Astrocyte of the cerebellum (primary cell): ENCODE data around the gene ZNF526.
"Not testable (repeated sequence)": the region's sequence is repeated elsewhere in the genome, so short reads cannot be mapped to it uniquely, and the experiment has no call there.

Experiments
- DNase-seq: peaks from one replicate; pipeline ENCODE4 v3.0.0-alpha.2; 2011; ENCODE audit warnings: low read depth
- H3K4me3 ChIP-seq: 2 replicates; pipeline ENCODE4 v1.5.1; 2011; ENCODE audit warnings: mild to moderate bottlenecking, low read depth, low read length, moderate library complexity
- in situ Hi-C: cut with HindIII; loops from 2 replicates; pipeline ENCODE4 v1.10.0; 2017; ENCODE audit warnings: low sequenced_read_pairs
- TF ChIP-seq, protein P1 (sequence below): IDR thresholded peaks from 2 replicates; pipeline ENCODE4 v1.5.1; 2012; ENCODE audit warnings: low read length, low read depth, moderate library complexity, mild to moderate bottlenecking; ENCODE audit errors: missing control alignments

The ZNF526 gene

DNA sequence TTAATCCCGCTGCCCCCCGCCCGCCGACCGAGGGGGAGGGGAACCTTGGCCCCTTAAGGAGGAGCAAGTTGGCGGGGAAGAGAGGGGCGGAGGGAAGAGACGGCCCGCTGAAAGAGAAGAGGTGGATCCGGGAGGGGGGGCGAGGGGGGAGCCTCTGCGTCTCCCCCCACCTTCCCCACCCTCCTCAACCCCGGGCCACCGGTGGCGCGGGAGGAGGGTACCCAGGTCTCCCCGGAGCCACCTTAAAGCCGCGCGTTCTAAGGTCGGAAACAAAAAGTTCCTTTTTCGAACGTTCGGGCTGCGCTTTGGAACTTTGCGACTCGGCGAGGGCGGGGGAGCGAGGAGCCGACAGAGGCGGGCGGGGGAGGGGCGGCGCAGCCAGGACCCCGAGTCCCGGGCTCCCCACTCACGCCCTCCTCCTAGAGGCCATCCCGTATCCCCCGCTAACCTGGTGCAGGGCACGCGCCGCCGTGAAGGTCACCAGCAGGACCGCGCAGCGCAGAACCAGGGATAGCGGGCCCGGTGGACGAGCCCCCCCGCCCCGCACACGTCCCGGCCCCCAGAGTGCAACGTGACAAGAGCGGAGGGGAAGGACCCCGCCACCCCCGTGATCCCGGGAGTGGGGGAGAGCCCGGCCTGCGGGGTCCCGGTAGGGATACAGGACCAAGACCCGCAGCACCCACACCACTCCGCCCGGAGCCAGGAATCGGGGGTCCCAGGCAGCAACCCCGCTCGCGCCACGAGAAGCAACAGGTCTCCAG, 34.2 kb downstream of the ZNF526 start:
- in situ Hi-C loops, result no loop called here
- DNase-seq, result no peak
- H3K4me3 ChIP-seq, result peak overlapping the region; percentile 98
- TF ChIP-seq, protein P1, sequence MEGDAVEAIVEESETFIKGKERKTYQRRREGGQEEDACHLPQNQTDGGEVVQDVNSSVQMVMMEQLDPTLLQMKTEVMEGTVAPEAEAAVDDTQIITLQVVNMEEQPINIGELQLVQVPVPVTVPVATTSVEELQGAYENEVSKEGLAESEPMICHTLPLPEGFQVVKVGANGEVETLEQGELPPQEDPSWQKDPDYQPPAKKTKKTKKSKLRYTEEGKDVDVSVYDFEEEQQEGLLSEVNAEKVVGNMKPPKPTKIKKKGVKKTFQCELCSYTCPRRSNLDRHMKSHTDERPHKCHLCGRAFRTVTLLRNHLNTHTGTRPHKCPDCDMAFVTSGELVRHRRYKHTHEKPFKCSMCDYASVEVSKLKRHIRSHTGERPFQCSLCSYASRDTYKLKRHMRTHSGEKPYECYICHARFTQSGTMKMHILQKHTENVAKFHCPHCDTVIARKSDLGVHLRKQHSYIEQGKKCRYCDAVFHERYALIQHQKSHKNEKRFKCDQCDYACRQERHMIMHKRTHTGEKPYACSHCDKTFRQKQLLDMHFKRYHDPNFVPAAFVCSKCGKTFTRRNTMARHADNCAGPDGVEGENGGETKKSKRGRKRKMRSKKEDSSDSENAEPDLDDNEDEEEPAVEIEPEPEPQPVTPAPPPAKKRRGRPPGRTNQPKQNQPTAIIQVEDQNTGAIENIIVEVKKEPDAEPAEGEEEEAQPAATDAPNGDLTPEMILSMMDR, result no peak

DNA sequence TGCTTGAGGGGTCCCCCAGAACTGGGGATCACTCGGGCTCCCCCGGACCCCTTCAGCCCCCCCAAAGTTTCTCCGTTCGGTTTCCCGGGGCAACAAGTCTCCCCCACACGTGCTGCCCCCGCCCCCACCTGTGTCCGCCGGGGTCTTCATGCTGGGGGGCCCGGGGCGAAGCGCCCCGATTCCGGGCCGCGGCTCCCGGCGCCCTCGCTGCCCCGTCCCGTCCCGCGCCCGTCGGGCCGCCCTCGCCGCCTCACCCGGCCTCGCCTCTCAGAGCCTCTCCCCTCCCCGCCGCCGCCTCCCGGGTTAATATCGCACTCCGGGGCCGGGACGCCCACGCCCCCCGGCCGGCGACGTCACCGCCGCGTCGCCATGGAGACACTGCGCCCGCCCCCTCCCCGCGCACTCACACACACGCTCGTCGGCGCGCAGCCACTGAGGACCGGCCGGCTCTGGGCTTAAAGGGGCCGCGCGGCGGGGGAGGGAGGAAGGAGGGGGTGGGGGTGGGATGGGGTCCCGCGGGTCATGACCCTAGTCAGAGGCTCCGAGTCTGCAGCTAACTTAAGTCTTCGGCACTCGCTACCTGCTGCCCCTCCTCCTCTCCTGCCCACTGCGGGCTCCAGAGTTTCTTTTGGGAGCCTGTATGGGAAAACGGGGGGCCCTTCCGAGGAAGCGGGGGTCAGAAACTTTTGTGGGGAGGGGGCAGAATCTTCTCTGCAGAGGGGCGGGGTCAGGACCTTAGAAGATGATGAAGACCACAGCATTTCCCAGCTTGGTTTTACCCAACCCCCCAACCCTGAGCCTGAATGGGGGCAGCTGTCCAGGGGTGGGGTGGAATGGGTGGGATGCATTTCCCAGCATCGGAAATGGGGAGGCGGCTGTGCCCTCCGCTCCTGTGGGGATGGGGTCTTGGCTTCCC, 35.0 kb downstream of the ZNF526 start, which contains the start of gene ERF:
Gene ERF, minus strand, starts transcription at position 279 of the 916 bp plus-strand sequence. Its CDS starts 129 bp downstream, at position 150.
- in situ Hi-C loops, result no loop called here

DNA sequence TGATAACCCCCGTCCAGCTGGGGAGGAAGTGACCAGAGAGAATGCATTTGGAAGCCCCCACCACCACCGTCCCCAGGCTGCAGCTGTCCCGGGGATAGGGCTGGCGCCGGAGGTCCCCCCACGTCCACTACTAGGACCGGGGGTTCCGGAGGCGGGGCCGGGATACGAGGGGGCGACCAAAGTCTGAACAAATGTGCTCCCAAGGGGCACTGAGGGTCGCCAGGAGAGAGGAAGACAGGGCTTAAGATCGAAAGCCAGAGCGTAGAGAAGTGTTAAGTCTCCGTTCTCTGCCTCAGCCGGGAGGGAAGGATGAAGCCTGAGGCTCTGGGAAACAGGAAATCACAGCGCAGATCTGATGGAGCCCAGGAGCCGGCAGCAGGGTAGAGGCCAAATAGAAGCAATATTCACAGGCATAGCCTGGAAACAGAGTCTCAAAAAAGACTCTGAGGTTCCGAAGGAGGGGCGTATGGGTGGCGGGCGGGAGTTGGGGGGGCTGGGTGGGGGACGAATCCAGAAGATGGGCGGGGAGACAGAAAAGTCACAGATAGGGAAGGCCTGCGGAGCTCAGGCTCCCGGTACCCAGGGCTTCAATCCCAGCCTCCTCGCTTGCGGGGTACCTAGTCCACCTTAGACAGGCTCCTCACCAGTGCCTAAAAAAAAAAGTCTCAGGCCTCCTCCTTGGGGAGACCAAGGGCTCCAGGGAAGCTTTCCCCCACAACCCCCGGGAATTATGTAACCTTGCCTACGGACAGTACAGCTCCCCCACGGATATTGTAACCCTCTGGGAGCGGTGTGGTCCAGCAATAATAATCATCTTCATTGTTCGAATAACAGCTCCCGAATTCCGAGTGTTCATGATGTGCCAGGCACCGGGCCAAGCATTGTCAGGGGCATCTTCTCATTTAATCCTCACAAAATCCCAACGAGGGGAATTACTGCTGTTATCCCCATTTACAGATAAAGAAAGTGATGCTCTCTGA, 35.9 kb downstream of the ZNF526 start:
- TF ChIP-seq, protein P1, result no peak
- H3K4me3 ChIP-seq, result peak overlapping the region; percentile 98
- in situ Hi-C loops, result no loop called here
- no peak for DNase-seq

More for the DNA sequence above, 35.0 kb downstream of the ZNF526 start, which contains the start of gene ERF:
- DNase-seq, result peak; percentile 52
- TF ChIP-seq, protein P1, result no peak
- H3K4me3 ChIP-seq, result peak within 1 kb of the TSS; percentile 98

DNA sequence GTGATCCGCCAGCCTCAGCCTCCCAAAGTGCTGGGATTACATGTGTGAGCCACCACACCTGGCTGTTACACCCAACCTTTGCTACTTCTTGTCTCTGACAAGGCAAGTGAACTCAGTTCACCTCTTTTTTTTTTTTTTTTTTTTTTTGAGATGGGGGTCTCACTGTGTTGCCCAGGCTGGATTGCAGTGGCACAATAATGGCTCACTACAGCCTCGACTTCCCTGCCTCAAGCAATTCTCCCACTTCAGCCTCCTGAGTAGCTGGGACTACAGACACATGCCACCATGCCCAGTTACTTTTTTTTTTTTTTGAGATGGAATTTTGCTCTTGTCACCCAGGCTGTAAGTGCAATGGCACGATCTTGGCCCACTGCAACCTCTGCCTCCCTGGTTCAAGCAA, 37.7 kb downstream of the ZNF526 start:
- in situ Hi-C loops, DNase-seq, H3K4me3 ChIP-seq: not testable (repeated sequence)

DNA sequence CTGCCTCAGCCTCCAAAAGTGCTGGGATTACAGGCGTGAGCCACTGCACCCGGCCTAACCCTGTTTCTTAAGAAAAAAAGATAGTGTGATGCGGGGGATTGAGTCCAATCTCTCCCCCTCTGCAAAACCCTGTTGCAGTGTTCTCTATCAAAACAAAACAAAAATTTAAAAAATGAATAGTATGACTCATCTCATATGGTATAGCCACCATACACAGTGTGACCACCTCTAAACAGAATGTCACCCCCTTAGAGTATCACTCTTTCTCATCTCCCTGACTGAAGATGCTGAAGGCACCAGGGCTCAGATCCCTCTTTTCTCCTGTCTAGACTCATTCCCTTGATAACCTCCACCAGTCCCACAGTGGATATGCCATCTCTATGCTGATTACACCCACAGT, 41.7 kb downstream of the ZNF526 start:
- H3K4me3 ChIP-seq, result no peak overlapping the region
- TF ChIP-seq, protein P1, result no peak
- in situ Hi-C loops, result no loop called here

DNA sequence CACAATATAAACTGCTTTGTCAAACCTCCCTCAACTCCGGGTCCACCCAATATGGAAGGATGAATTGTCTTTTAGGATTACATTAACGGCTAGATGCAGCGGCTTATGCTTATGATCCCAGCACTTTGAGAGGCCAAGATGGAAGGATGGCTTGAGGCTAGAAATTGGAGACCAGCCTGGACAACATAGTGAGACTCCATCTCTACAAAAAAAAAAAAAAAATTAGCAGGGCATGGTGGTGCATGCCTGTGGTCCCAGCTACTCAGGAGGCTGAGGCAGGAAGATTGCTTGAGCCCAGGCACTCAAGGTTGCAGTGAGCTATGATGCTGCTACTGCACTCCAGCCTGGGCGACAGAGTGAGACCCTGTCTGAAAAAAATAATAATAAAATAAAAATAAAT, 46.0 kb downstream of the ZNF526 start:
- in situ Hi-C loops, H3K4me3 ChIP-seq, DNase-seq: not testable (repeated sequence)

More for the DNA sequence above, 41.7 kb downstream of the ZNF526 start:
- DNase-seq, result no peak

DNA sequence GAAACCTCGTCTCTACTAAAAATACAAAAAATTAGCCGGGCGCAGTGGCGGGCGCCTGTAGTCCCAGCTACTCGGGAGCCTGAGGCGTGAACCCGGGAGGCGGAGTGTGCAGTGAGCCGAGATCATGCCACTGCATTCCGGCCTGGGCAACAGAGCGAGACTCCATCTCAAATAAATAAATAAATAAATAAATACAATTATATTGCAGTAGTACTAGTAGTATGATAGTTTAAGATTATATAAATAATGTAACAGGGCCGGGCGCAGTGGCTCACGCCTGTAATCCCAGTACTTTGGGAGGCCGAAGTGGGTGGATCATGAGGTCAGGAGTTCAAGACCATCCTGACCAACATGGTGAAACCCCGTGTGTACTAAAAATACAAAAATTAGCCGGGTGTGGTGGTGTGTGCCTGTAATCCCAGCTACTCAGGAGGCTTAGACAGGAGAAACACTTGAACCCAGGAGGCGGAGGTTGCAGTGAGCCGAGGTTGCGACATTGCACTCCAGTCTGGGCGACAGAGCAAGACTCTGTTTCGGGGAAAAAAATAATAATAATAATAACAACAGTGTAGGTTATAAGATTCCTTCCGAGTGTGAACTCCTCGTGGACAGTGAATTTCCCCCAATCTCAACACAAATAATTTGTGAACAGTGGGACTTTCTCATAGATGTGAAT, 47.0 kb downstream of the ZNF526 start:
- DNase-seq, H3K4me3 ChIP-seq, in situ Hi-C loops: not testable (repeated sequence)
